Measurements from ENCODE around the gene AAMP.
A peak's percentile ranks its signal among the peaks of the same experiment; 100 is the strongest.
"Not testable (repeated sequence)": the region's sequence is repeated elsewhere in the genome, so short reads cannot be mapped to it uniquely, and the experiment has no call there.

Gene AAMP

GRCh38 chr2:218274586-218274985, 4.6 kb upstream of the AAMP start:
- no peak for DNase-seq (ENCODE audit: low read depth)

GRCh38 chr2:218273908-218274249, 3.9 kb upstream of the AAMP start:
- DNase-seq (ENCODE audit: low read depth), result no peak

DNA sequence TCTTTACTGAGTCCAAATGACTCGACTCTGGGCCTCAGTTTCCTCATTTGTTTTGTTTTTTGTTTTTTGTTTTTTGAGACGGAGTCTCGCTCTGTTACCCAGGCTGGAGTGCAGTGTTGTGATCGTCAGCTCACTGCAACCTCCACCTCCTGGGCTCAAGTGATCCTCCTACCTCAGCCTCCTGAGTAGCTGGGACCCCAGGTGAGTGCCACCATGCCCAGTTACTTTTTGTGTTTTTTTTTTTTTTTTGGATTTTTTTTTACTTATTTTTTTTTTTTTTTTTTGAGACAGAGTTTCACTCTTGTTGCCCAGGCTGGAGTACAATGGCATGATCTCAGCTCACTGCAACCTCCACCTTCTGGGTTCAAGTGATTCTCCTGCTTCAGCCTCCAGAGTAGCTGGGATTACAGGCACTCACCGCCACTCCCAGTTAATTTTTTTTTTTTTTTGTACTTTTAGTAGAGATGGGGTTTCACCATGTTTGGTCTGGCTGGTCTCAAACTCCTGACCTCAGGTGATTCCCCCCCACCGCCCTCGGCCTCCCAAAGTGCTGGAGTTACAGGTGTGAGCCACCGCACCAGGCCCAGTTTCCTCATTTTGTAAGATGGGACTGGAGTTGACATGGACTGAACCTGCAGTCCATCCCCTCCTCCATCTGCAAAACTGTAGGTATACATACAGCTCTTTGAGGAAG, 3.4 kb upstream of the AAMP start:
- DNase-seq (ENCODE audit: low read depth), result not testable (repeated sequence)

DNA sequence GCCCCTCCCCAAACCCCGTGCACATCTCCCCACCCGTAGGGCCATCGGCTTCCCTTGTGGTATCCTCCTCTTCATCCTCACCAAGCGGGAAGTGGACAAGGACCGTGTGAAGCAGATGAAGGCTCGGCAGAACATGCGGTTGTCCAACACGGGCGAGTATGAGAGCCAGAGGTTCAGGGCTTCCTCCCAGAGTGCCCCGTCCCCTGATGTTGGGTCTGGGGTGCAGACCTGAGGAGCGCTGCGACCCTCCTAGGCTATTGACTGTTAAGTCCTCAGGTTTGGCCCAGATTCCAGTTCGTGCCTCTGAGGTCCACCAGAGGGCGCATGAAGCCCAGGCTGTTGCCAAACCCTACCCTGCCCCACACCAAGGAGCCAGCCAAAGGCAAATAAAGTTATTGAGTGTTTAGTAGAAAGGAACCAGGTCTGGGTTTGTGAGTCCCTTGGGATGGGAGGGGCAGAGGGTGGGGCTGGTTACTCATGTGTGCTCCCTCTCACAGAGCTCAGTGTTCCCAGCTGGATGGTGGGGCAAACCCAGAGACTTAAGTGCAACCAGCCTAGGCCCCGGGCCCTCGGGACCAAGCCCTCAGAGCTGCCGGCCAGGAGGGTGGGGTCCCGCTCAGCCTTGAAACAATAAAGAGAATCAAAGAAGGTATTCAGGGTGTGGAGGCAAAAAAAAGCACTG, 2.7 kb upstream of the AAMP start:
- peak; percentile 54 for DNase-seq (ENCODE audit: low read depth)

DNA sequence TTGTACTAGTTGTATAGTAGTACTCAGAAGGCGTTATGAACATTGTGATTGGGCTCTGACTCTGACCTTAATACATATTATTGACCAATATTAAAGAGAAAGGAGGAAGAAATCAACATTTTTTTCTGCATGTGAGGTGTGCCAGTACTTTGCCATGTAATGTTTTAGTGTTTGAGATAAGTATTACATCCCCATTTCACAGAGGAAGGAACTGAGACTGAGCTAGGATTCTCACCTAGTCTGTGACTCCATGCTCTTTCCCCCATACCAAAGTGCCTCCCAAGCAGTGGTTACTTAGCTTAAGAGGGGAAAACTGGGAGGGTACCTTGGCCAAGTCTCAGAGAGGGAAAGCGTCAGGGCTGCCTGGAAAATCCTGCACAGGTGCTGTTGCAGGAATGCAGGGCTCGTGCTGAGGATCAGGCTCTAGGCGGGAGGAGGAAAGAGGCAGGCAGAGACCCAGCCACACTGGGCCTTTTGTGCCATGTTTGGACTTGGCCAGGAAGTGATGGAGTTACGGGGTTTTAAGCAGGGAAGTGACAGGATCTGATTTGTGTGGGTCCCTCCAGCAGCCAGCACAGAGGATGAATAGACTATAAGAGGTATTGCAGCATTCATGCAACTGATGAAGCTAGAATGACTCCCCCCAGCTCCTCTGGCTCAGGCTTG, 2.1 kb upstream of the AAMP start:
- no peak for DNase-seq (ENCODE audit: low read depth)

DNA sequence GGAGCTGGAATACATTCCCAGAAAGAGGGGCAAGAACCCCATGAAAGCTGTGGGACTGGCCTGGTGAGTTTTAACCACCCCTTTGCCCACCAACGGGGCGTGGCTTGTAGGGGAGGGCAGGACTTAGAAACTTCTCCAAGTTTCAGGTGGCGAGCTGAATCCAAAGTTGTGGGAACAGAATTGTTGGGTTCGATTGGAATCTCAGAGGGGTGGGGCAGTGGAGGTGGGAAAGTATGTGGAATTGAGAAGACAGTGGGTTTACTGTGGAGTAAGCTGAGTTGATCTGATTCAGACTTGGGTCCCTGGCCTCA, 1.5 kb upstream of the AAMP start:
- no peak for DNase-seq (ENCODE audit: low read depth)

DNA sequence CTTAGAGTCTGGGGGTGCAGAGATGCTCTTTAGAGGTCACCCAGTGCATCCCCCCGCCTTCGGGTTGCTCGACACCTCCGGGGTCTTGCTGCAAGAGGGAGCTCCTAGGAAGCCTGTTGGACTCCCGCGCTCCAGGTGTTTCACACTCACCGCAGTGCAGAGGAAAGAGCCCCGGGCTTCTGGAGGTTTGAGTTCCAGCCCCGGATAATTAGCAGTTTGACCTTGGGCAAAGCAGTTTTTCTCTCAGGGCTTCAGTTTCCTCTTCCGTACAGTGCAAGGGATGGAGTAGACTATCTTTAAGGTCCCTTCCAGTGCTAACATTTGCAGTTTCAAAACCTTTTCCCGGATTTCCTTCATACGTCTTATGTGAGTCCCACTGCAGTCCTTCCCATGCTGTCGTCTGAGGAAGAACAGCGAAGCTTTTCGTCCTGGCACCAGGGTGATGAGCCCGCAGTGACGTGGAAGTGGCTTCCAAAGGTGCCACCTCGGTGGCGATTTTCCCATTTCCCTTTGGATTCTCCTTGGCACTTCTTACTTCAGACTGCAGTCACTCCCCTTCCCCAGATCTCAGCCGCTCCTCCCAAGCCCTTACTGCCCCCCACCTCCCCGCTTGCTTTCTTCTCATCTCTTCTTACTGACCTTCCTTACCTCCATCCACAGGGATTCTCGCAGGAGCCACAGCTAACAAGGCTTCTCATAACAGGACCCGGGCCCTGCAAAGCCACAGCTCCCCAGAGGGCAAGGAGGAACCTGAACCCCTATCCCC, 967 bp upstream of the AAMP start:
- DNase-seq (ENCODE audit: low read depth), result no peak

GRCh38 chr2:218267259-218267658, 2.7 kb downstream of the AAMP start:
- no peak for DNase-seq (ENCODE audit: low read depth)

DNA sequence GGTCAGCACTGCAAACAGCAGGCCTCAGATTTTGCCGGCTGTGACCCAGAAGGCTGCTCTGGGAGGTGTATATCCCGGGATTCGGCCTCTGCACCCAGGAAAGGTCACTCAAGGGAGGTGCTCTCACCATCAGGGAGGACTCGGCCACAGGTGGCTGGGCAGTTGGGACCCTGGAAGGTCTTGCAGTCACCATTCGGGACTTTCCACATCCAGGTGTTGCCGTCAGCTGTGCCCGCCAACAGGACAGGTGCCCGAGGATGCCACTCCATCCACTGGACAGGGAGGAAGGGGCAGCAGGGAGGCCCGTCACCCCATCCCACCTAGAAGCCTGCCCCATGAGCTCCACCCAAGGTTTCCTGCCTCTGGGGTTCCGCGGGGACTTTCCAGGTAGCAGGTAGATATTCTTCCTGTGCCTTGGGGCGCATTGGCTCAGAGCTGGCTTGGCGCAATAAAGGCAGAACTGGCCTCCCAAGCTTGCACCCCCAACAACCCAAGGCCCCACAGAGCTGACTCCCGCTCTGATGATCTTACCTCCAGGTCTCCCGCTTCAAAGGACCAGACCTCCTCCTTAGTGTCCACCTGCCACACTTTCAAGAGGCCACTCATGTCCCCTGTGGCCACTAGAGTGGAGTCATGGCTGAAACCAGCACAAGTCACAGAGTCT, 3.5 kb downstream of the AAMP start:
- DNase-seq (ENCODE audit: low read depth), result no peak

DNA sequence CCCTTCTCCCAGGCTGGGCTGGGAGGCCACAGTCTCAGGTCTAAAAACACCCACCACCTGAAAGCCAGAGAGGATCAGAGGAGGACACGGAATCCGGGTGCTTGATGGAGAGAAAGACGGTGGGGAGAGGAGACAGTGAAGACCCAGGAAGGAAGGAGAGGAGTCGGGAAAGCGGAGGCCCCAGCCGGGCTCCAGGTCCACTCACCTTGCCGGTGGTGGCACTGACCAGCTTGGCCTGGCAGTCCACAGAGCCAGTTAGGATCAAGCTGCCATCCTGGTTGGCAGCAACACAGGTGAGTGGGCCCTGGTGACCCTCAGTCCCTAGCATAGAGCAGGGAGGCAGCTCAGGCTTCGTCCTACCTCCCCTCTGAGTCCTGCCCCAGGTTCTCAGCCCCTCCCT, 4.3 kb downstream of the AAMP start:
- no peak for DNase-seq (ENCODE audit: low read depth)

GRCh38 chr2:218264773-218265561, 5.0 kb downstream of the AAMP start:
- DNase-seq (ENCODE audit: low read depth), result no peak

DNA sequence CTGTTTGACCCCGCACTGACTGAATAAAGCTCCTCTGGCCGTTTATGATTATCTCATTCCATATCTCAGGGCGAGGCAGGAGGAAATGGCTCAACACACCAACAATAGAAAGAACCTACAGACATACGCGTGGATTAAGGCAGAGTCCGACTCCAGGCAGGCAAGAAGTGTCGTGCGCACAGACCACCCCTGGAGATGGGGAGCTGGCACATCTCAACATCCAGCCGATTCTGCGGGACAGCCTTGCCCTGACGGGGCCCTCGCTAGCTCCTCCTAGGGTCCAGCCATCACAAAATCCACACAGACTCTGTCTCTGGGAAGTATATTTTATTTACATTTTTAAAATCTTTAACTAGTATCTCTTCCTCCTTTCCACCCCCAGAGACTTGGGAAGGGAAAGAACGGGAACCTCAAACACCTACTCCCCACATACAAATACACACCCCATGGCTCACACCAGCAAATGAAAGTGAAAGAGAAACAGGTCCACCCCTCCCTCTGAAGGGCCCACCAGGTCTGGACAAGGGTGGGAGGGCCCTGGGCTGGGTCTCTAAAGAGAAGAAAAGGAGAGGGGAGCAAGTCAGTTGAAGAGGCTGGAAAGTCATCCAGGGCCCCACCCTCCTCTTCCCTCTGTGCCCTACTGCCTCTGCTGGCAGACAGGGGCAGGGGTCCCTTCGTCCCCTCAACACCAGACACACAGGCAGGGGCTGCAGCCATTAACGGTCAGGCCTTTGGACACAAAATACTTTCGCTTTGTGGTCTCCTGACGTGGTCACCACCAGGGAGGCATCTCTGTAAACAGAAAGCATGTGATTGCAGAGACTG, 5.9 kb downstream of the AAMP start:
- no peak for DNase-seq (ENCODE audit: low read depth)

DNA sequence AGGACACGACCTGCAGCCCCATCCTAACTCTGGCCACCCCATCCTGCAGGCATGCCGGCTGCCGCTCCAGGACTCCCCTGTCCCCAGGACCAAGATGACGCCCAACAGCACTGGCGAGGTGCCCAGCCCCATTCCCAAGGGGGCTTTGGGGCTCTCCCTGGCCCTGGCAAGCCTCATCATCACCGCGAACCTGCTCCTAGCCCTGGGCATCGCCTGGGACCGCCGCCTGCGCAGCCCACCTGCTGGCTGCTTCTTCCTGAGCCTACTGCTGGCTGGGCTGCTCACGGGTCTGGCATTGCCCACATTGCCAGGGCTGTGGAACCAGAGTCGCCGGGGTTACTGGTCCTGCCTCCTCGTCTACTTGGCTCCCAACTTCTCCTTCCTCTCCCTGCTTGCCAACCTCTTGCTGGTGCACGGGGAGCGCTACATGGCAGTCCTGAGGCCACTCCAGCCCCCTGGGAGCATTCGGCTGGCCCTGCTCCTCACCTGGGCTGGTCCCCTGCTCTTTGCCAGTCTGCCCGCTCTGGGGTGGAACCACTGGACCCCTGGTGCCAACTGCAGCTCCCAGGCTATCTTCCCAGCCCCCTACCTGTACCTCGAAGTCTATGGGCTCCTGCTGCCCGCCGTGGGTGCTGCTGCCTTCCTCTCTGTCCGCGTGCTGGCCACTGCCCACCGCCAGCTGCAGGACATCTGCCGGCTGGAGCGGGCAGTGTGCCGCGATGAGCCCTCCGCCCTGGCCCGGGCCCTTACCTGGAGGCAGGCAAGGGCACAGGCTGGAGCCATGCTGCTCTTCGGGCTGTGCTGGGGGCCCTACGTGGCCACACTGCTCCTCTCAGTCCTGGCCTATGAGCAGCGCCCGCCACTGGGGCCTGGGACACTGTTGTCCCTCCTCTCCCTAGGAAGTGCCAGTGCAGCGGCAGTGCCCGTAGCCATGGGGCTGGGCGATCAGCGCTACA, 7.0 kb downstream of the AAMP start:
- no peak for DNase-seq (ENCODE audit: low read depth)

- no peak for DNase-seq (ENCODE audit: low read depth)
These were observed 7.7 kb downstream of the AAMP start for GRCh38 chr2:218262237-218262600.

DNA sequence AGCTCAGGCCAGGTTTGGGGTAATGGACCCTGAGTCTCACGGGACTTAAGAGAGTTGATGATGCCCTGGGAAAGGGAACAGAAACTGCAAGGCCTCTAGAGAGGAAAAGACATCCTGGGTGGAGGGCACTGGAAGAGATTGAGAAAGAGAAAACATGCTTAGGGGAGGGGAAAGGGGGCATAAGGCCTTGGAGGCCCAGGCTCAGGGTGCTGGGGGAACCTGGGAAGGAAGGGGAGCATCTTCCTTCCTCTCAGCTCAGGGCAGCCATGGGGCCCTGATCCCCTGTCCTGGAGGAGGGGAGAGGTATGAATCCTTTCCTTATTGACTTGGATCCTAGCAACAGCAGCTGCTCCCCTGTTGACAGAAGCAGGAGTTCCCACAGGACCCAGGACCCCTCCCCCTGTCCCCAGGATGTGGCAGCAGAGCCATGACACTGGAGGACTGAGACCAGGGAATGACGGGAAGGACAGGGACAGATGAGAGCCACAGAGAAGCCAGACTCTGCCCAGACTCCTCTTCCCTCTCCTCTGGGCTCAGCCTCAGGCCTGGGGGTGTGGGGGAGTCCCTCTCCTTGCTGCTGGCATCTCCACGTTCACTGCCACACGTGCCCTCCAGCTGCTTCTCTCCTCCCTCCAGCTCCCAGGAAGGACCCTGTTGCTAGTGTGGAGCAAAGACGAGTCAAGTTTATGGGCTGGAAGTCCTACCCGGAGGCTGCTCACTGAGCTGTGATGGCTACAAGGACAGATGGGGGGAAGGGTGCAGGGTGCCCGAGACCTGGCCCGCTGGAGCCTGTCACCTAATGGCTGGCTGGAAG, 8.3 kb downstream of the AAMP start:
- DNase-seq (ENCODE audit: low read depth), result no peak

DNA sequence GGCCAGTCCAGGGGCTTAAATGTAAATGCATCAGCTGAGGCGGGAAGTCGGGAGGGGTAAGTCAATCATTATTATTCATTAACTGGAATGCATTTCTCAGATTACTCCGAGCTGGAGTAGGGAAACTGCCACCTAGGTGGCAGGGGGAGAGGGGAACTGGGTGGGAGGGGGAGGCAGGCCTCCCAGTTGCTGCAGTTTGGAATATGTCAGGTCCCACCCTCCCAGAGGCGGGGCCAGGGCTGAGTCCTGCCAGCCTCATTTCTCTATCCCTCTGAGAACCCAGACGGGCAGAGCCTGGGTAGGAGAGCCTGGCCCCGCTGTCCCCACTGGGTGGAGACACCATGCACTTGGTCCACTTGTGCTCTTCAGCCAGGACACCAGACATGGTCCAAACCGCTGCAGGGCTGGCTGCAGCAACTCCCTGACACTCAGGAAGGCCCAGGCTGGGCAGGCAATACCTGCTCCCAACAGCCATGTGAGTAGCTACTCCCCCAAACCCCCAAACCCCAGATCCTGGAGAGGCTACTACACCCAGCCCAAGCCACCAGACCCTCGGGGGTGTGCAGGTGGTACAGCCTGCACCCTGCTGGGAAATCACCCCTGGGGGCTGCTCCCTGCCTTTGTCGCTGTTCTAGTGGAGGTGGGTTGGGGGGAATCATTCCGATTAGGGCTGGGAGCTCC, 9.1 kb downstream of the AAMP start, which contains the start of gene GPBAR1:
Gene GPBAR1 (plus strand): TSS at position 274 of the 681 bp plus-strand sequence. CDS start 1,710 bp downstream, outside the sequence.
- no peak for DNase-seq (ENCODE audit: low read depth)

- DNase-seq (ENCODE audit: low read depth), result no peak
These were observed 9.8 kb downstream of the AAMP start for GRCh38 chr2:218260166-218260565.

Measured in stimulated activated CD8-positive, alpha-beta memory T cell treated with anti-CD3 and anti-CD28 coated beads, Interleukin-12 subunit alpha, Interleukin-12 subunit beta, amount 100 ng/mL, for 4 hours (primary cell).